GM18867 (cell line): ENCODE data around the gene CDC42BPA.
A peak's percentile ranks its signal among the peaks of the same experiment; 100 is the strongest.

Experiments used
- ATAC-seq: cut with Tn5 transposase; IDR thresholded peaks from one replicate; pipeline ENCODE4 v1.9.1; 2021; ENCODE audit warnings: mild to moderate bottlenecking, moderate library complexity; ENCODE audit not compliant: unreplicated experiment

Gene CDC42BPA

GRCh38 chr1:226951286-226952117 lies 366.8 kb downstream of the CDC42BPA start:
- ATAC-seq = no peak

GRCh38 chr1:226950871-226951270 lies 367.4 kb downstream of the CDC42BPA start:
- ATAC-seq = no peak

GRCh38 chr1:226950316-226950715 lies 368.0 kb downstream of the CDC42BPA start:
- no peak for ATAC-seq

GRCh38 chr1:226949401-226949800 lies 368.9 kb downstream of the CDC42BPA start:
- no peak for ATAC-seq

- ATAC-seq = no peak
Observed at GRCh38 chr1:226948996-226949395, 369.3 kb downstream of the CDC42BPA start.

GRCh38 chr1:226948480-226948879 lies 369.8 kb downstream of the CDC42BPA start:
- ATAC-seq = no peak

GRCh38 chr1:226948051-226948450 lies 370.2 kb downstream of the CDC42BPA start:
- no peak for ATAC-seq

GRCh38 chr1:226946841-226947240 lies 371.5 kb downstream of the CDC42BPA start:
- no peak for ATAC-seq

- ATAC-seq = no peak
Observed at GRCh38 chr1:226946285-226946684, 372.0 kb downstream of the CDC42BPA start.

GRCh38 chr1:226945858-226946245 lies 372.4 kb downstream of the CDC42BPA start:
- no peak for ATAC-seq

- ATAC-seq = no peak
Observed at GRCh38 chr1:226945106-226945857, 373.0 kb downstream of the CDC42BPA start.

- no peak for ATAC-seq
Observed at GRCh38 chr1:226943927-226944326, 374.4 kb downstream of the CDC42BPA start.

- no peak for ATAC-seq
Observed at GRCh38 chr1:226943156-226943555, 375.1 kb downstream of the CDC42BPA start.

- ATAC-seq = no peak
Observed at GRCh38 chr1:226942392-226942791, 375.9 kb downstream of the CDC42BPA start.

GRCh38 chr1:226940806-226941067 lies 377.6 kb downstream of the CDC42BPA start:
- ATAC-seq = no peak

- peak; percentile 96 for ATAC-seq
Observed at GRCh38 chr1:226940029-226940805, 378.1 kb downstream of the CDC42BPA start, which contains the start of gene COQ8A. TSS of gene COQ8A (plus strand) at chr1:226940294. CDS start at chr1:226961386, 21,092 bp downstream.
